ENCODE measurements around the gene CGNL1.

The CGNL1 gene

GRCh38 chr15:57526076-57526475 lies 149.8 kb downstream of the CGNL1 start:
- DNase-seq (ENCODE audit: low spot score) = peak; percentile 36

GRCh38 chr15:57526615-57527014 lies 150.3 kb downstream of the CGNL1 start:
- DNase-seq (ENCODE audit: low spot score) = no peak

GRCh38 chr15:57527382-57528091 lies 151.2 kb downstream of the CGNL1 start:
- peak; percentile 79 for DNase-seq (ENCODE audit: low spot score)

GRCh38 chr15:57528940-57529565 lies 152.7 kb downstream of the CGNL1 start:
- no peak for DNase-seq (ENCODE audit: low spot score)

GRCh38 chr15:57529748-57530147 lies 153.4 kb downstream of the CGNL1 start:
- DNase-seq (ENCODE audit: low spot score) = no peak

GRCh38 chr15:57532731-57533447 lies 156.6 kb downstream of the CGNL1 start:
- DNase-seq (ENCODE audit: low spot score) = no peak

- DNase-seq (ENCODE audit: low spot score) = no peak
These were observed 157.1 kb downstream of the CGNL1 start for GRCh38 chr15:57533448-57533799.

- no peak for DNase-seq (ENCODE audit: low spot score)
These were observed 158.0 kb downstream of the CGNL1 start for GRCh38 chr15:57534281-57534680.

- peak; percentile 88 for DNase-seq (ENCODE audit: low spot score)
These were observed 160.8 kb downstream of the CGNL1 start for GRCh38 chr15:57537072-57537471.

GRCh38 chr15:57537488-57538264 lies 161.4 kb downstream of the CGNL1 start:
- DNase-seq (ENCODE audit: low spot score) = no peak

GRCh38 chr15:57538265-57538529 lies 161.9 kb downstream of the CGNL1 start:
- no peak for DNase-seq (ENCODE audit: low spot score)

GRCh38 chr15:57538821-57539220 lies 162.5 kb downstream of the CGNL1 start:
- no peak for DNase-seq (ENCODE audit: low spot score)

GRCh38 chr15:57540211-57540610 lies 163.9 kb downstream of the CGNL1 start:
- DNase-seq (ENCODE audit: low spot score) = no peak

GRCh38 chr15:57540736-57541135 lies 164.4 kb downstream of the CGNL1 start:
- DNase-seq (ENCODE audit: low spot score) = no peak

- no peak for DNase-seq (ENCODE audit: low spot score)
These were observed 165.0 kb downstream of the CGNL1 start for GRCh38 chr15:57541271-57541670.

- DNase-seq (ENCODE audit: low spot score) = peak; percentile 88
These were observed 165.7 kb downstream of the CGNL1 start for GRCh38 chr15:57541805-57542504.

- DNase-seq (ENCODE audit: low spot score) = no peak
These were observed 166.2 kb downstream of the CGNL1 start for GRCh38 chr15:57542505-57542817.

- no peak for DNase-seq (ENCODE audit: low spot score)
These were observed 168.7 kb downstream of the CGNL1 start for GRCh38 chr15:57544848-57545480.

- no peak for DNase-seq (ENCODE audit: low spot score)
These were observed 169.7 kb downstream of the CGNL1 start for GRCh38 chr15:57545995-57546394.

- no peak for DNase-seq (ENCODE audit: low spot score)
These were observed 171.0 kb downstream of the CGNL1 start for GRCh38 chr15:57547243-57547755.

GRCh38 chr15:57548351-57548750 lies 172.0 kb downstream of the CGNL1 start:
- DNase-seq (ENCODE audit: low spot score) = no peak

GRCh38 chr15:57548835-57549234 lies 172.5 kb downstream of the CGNL1 start:
- DNase-seq (ENCODE audit: low spot score) = peak; percentile 9

Measured in AG20443 (cell line).